Peyer's patch (tissue), 4 donors: ENCODE results near the gene MYOF.

Experiments used
- POLR2A ChIP-seq, 2 donors: fragments of 450-650 bp; IDR thresholded peaks; one replicate each; pipeline ENCODE4 v1.5.1; 2017; ENCODE audit warnings: antibody characterized with exemption in 2 of 2, mild to moderate bottlenecking in 2 of 2, moderate library complexity in 2 of 2
- TF ChIP-seq, protein P1 (sequence below), 6 experiments: fragments of 450-650 bp in 4 of 6; fragments of 200-600 bp in 2 of 6; sonication (generic) in 1 of 6; IDR thresholded peaks; one replicate each; pipeline ENCODE4 v1.5.1; 2017 to 2019; ENCODE audit warnings: antibody characterized with exemption in 6 of 6, mild to moderate bottlenecking in 3 of 6, moderate library complexity in 1 of 6

DNA sequence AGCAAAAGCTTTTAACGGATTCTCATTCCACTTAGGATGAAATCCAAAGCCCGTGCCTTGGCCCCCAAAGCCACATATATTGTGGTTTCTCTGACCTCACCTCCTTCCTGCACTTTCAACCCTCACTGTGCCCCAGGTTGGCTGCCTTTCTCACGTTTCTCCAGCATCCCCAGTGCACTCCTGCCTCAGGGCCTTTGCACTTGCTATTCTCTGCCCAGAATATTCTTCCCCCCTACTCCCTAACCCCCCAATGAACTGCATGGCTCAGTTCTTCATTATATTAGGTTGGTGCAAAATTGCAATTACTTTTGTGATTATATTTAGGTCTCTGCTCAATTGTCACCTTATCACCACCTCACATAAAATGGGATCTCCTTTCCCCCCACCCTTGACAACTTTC, 34.2 kb downstream of the MYOF start:
- no peak for TF ChIP-seq POLR2A (IDR thresholded peaks at IDR 0.05)
- TF ChIP-seq, protein P1, sequence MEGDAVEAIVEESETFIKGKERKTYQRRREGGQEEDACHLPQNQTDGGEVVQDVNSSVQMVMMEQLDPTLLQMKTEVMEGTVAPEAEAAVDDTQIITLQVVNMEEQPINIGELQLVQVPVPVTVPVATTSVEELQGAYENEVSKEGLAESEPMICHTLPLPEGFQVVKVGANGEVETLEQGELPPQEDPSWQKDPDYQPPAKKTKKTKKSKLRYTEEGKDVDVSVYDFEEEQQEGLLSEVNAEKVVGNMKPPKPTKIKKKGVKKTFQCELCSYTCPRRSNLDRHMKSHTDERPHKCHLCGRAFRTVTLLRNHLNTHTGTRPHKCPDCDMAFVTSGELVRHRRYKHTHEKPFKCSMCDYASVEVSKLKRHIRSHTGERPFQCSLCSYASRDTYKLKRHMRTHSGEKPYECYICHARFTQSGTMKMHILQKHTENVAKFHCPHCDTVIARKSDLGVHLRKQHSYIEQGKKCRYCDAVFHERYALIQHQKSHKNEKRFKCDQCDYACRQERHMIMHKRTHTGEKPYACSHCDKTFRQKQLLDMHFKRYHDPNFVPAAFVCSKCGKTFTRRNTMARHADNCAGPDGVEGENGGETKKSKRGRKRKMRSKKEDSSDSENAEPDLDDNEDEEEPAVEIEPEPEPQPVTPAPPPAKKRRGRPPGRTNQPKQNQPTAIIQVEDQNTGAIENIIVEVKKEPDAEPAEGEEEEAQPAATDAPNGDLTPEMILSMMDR (IDR thresholded peaks at IDR 0.05) = no peak
